ENCODE results near the gene FAM89A.
"Not testable (repeated sequence)": the region's sequence is repeated elsewhere in the genome, so short reads cannot be mapped to it uniquely, and the experiment has no call there.

The FAM89A gene

DNA sequence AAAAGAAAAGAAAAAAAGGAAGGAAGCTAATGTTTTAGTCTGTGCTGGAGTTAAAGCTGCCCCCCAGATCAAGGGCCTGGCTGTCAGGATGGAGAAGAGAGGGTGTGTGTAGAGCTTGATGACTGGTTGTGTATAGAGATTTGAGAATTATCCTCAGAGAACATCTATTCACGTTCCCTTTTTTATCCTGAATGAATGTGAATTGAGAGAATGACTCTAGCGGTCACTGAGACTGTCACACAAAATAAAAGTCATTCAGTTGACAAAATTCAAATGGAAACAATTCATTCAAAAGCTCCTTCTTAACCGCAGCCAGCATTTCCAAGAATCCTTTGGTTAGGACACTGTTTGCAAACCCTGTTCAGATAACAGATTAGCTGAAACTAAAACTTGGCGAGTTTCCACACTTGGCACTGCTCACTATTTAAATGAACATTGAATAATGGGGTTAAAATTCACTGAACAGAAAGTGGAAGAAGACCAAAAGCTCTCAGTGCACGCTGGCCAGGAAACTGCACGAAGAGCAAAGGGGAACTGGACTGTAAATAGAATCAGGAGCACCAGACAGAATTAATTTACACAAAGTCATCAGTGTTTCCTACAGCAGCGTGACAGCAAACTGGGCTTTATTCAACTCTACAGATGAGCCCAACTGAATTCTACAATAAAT lies 13.6 kb upstream of the FAM89A start:
- no peak for DNase-seq

DNA sequence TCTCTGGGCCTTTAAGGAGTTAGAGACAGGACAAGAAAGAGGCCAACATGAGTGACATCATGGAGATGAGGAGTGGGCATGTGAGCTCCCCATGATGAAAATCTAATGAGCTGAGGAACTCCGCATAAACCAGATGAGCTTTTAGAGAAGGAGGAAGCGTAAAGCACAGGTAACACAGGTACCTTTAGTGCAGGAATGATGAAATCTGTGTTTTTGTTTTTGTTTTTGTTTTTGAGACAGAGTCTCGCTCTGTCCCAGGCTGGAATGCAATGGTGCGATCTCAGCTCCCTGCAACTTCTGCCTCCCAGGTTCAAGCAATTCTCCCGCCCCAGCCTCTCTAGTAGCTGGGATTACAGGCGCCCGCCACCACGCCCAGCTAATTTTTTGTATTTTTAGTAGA lies 12.7 kb upstream of the FAM89A start:
- DNase-seq: no peak

DNA sequence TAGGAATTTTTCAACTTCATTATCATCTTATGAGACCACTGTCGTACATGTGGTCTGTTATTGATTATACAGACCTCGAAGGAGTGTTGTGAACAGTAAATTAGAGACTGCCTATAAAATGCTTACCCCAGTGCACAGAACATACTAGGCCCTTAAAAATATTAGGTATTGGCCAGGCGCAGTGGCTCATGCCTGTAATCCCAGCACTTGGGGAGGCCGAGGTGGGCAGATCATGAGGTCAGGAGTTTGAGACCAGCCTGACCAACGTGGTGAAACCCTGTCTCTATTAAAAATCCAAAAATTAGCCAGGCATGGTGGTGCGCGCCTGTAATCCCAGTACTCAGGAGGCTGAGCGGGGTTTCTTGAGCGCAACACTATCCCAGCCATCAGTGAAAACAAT lies 10.9 kb upstream of the FAM89A start:
- DNase-seq: not testable (repeated sequence)

DNA sequence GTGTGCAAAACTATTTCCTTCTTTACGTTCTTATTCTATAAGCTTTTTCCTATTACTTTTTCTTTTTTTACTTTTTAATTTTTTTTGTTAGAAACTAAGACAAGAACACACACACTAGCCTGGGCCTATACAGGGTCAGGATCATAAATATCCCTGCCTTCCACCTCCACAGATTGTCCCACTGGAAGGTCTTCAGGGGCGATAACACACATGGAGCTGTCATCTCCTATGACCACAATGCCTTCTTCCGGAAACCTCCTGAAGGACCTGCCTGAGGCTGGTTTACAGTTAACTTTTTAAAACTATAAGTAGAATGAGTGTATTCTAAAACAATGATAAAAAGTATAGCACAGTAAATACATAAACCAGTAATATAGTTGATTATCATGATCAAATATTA lies 10.3 kb upstream of the FAM89A start:
- DNase-seq: no peak

DNA sequence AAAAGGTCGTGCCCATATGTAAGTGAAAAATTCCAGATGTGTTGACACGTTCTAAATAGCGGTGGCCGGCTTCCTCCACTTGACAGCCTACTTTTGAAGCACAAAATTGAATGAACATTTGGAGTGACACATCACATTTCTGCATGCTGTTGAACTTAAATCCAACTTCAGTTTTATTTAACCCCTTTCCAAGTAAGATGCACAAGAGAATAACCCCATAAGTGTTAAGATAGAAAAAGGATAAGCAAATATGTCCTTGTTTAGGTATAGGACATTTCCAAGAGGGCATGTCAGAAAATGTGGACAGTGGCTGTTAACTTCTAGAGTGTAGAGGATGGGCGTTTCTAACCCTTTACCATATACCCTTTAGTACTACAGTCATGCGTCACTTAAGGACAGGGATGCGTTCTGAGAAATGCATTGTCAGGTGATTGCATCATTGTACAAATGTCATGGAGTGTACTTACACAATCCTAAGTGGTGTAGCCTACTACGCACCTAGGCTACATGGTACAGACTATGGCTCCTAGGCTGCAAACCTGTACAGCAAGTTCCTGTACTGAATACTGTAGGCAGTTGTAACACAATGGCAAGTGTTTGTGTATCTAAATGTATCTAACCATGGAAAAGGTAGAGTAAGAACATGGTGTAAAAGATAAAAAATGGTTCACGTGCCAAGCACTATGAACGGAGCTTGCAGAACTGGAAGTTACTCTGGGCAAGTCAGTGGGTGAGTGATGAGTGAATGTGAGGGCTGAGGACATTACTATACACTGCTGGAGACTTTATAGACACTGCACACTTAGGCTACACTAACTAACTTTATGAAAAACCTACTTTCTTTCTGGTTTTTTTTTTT lies 9.3 kb upstream of the FAM89A start:
- no peak for DNase-seq

DNA sequence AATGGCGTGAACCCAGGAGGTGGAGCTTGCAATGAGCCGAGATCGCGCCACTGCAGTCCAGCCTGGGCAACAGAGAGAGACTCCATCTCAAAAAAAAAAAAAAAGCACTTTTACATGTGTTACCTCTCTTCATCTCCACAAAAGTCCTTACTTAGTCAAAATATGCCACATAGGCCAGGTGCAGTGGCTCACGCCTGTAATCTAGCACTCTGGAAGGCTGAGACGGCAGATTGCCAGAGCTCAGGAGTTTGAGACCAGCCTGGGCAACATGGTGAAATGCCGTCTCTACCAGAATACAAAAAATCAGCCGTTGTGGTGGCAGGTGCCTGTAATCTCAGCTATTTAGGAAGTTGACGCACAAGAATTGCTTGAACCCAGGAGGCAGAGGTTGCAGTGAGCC lies 8.4 kb upstream of the FAM89A start:
- not testable (repeated sequence) for DNase-seq

DNA sequence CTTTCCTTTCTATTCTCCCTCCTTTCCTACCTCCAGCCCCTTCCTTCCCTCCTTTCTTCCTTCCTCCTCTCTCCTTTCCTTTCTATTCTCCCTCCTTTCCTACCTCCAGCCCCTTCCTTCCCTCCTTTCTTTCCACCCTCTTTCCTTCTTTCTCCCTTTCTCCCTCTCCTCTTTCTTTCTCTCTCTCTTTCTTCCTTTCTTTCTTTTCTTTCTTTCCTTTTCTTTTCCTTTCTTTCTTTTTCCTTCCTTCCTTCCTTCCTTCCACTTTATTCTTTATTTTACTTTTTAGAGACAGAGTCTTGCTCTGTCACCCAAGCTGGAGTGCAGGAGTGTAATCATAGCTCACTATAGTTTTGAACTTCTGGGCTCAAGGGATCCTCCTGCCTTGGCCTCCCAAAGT lies 7.5 kb upstream of the FAM89A start:
- not testable (repeated sequence) for DNase-seq

DNA sequence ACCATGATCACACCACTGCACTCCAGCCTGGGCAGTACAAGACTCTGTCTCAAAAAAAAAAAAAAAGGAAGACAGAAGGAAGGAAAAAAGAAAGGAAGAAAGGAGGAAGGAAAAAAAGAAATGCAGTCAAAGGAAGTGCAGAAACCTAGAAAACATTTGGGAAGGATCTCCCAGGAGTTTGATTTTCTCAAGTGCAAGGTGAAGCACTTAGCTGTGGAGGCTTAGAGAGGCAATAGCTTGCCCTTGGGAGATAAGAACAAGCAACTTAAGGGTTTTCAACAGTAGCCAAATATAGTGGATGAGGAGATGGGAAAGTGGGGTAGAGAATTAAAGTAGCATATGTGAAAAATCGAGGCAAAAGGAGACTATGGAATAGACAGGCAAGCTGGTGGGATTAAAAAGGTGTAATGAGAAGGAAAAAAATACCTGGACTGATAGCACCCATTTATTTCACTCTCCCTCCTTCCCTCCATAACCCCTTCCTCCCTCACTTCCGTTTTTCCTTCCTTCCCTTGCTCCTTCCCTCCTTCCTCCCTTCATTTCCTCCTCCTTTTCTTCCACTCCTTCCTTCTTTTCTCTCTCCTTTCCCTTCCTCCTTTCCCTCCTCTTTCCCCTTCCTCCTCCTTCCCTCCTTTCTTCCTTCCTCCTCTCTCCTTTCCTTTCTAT lies 6.8 kb upstream of the FAM89A start:
- no peak for DNase-seq

DNA sequence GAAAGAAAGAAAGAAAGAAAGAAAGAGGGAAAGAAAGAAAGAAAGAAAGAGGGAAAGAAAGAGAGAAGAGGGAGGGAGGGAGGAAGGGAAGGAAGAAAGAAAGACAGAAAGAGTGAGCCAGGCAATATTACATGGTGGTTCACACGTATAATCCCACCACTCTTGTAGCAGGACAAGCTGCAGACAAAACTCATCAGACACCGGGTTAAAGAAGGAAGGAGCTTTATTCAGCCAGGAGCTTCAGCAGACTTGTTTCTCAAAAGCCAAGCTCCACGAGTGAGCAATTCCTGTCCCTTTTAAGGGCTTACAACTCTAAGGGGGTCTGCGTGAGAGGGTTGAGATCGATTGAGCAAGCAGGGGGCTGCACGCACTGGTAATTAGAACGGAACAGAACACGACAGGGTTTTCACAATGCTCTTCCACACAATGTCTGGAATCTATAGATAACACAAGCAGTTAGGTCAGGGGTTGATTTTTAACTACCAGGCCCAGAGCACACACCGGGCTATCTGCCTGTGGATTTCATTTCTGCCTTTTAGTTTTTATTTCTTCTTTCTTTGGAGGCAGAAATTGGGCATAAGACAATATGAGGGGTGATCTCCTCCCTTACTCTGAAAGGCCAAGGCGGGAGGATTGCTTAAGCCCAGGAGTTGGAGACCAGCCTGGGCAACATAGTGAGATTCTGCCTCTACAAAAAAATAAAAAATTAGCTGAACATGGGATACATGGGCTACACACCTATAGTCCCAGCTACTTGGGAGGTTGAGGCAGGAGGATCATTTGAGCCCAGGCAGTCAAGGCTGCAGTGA lies 6.1 kb upstream of the FAM89A start:
- DNase-seq: not testable (repeated sequence)

DNA sequence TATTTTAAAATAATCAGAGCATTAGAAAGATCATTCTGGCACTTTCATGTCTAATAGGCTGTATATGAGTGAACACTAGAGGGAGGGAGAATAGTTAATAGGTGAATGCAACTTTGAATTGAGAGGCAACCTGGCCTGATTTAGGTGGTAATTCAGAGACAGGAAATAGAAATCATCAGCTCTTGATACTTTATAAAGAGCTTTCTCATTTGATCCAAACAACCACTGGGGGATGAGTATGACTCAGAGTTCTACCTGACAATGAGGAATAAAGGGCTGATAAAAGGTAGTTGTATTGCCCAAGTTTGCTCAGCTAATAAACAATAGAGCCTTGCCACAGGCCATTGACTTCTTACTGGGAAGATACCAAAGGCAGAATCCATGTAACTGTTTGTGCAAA lies 5.2 kb upstream of the FAM89A start:
- DNase-seq: no peak

DNA sequence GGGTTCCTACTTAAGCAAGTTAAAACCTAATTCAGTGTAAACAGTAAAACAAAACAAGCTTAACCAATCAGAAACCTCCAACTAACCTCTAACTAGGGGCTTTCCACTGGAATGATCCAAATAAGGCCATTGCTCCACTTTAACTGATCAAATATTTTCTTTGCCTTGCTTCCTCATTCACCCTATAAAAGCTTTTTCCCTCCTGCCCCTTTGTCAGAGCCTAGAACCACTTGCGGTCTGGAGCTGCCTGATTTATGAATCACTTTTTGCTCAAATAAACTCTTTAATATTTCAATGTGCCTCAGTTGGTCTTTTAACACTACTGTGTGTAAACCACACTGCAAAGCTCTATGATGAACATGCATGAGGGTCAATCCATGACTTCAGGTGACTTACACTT lies 4.5 kb upstream of the FAM89A start:
- no peak for DNase-seq

DNA sequence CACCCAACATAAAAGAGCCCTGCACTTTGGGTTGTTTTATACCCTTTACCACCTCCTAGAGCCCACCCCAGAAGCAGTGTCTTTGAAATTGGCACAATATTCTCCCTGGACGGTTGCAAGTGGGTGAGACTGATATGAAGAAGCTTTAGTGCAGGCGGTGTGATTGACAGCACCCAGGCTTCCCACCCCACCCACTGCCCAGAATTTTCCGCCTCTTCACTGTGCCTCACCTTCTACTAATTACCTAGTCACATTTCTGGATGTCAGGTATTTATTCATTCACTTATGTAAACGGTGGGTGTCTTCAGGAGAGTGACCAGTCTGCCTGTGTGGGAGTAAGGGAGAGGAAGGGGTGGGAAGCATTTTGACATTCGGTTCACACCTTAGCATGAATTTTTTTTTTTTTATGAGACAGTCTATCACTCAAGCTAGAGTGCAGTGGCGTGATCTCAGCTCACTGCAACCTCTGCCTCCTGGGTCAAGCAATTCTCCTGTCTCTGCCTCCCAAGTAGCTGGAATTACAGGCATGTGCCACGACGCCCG lies 1.7 kb upstream of the FAM89A start:
- DNase-seq: no peak

DNA sequence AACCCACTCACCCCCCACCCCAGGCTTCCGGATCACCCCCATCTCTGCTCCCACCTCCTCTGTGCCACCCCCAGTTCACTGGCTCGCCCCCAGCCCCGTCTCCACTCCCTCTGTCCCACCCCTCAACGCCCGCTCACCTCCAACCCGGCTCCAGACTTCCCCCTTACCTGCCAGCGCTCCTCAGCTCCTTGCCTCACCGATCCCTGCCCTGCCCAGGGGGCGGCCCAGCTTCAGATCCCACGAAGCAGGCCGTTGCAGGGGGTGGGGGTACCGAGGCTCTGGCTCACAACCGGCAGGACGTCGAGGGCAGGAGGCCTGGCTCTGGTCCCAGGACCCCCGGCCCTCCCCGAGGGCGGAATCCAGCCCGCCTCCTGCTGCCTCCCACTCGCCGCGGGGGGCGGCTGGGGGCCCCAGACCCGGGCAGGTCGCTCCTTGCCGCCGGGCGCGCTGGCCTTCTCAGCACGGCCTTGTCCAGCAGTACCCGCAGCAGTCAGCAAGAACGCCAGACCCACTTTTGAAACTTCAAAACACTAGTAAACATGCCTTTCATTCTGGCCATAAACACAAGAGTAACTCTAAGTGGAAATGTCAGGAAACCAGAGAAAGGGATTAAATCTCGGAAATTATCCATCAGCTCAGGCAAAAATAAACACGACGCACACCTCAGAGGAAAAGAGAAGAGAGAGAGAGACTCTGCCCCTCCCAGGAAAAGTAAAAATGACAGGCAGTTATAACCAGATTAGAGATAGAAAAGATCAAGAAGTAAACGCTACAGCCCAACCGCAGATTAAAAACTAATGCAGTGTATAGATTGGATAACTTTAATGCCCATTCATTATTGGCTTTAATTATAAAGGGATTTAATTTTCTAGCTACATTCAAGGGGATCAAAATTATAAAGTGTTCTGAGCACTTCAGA lies 1.0 kb upstream of the FAM89A start:
- no peak for DNase-seq

DNA sequence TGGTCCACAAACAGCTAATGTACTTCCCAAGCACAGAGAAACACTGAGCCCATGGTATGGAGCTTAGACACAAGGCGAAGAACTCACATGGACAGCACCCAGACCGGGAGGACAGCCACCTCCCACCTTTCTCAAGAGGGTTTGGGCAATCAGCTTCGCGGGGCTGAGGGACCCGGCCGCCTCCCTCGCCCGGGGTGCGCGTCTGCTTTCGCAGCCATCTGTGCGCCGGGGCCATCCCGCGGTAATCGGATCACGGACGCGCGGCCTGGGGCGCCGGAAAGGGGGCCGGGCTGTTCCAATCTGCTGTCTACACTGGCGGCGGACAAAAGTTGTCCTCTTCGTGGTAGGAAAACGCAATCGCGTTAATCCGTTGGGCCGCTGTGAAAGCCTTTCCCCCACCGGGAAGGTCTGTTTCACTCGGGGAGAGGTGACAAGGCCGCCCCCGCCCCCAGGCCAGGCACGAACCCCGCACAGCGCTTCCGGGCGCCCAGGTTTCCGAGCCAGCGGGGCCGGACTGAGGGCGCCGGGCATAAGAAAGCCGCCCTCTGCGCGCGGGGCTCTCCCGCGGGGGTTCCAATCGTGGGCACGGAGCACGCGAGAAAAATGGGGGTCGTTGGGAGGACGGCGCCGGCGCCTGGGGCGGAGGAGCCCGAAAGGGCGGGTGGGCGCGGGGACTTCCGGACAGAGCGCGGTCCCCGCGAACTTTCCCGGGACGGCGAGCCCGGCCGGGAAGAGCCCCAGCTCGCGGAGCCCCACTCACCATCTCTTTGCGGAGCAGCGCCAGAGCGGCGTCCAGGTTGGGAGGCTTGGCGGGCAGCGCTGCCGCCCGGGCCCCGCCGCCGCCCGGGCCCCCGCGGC lies 664 bp downstream of the FAM89A start:
- DNase-seq: no peak

DNA sequence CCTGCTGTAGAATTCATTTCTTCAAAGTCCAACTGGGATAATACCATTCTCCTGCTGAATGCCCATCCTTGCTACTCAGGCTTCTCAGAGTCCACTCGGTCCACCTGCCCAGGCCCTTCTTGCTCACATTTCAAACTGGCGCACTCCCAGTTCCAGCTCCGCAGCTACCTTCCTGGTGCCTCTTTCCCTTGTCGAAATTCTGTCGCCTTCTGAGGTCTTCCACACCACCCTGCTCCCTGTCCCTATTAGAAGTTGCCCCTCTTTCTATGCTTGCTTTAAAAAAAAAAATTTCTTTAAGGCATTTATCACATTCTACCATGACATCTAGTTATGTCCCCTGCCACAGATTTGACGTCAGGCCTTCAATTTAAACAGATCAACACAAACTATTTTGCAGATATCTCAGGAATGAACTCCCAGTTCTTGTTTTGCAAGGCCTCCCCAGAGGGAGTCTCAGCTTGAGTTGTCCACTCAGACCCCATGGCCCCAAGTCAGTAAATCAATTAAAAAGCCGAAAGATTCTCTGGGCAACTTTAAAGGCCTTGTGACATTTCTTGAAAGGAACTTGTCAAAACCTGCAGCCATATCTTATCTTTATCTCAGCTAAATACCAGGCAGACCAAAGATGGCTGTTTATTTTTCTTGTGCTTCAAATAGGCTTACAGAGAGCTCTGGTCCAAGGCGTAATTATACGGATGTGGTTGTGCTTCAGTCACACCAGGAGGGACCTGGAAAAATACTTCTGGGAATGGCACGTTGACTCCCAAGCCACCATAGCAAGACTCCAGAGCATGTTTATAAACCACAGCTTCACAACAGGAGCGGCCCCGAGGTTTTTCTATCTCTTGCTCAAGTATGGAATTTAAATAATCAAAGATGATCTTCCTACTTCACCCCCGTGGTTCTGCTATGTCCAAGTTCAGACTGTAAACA lies 2.2 kb downstream of the FAM89A start:
- no peak for DNase-seq

DNA sequence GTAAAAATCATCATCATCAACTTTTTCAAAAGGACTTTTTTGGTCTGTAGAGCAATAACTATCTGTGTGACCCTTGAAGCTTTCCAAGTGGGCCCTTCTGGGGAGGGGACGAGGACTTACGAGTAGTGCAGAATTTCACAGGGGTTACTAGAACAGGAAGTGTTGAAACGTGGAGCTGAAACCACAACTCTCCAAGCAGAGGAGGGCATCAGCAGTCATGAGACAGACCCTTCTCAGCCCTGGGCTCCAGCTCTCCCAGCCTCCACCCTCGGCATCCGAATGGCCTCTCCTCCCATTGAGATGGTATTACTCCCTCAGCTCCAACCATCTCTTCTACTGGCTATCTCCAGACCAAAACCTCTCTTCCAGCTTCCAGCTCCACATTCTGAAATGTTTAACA lies 3.6 kb downstream of the FAM89A start:
- no peak for DNase-seq

DNA sequence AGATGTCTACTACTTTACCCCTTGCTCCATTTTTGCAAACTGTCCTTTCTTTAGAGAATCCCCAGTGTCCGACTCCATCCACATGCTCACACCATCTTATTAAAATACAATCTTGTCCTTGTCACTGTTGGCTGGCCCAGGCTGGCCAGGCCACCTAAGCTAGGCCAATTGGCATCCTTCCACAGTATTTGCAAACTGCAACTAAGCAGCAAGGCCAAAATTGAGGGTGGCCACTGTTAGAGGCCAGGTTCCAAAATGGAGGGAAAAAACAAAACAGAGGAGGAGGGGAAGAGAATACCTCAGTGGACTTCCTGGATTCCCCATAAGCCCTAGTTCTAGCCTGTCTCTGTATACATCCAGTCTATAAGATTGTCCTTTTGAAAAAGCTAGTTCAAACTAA lies 4.3 kb downstream of the FAM89A start:
- no peak for DNase-seq

DNA sequence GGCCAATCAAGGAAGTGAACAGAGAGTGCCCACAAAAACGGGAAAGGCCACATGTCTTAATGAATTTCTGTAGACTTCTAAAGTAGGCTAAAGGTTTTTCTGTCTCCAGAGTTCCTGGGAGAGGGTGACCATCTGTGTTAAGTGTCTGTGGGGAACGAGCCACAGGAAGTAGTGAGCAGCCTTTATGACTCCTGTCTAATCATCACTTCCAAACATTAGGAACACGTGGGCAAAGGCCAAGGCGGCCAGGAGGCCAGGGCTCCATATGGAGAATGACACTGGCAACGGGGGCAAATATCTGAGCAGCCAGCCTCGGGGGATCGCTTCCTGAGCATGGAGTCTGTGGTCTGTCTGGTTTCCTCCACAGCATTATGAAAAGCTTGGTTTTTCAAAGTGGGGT lies 7.1 kb downstream of the FAM89A start:
- DNase-seq: no peak

DNA sequence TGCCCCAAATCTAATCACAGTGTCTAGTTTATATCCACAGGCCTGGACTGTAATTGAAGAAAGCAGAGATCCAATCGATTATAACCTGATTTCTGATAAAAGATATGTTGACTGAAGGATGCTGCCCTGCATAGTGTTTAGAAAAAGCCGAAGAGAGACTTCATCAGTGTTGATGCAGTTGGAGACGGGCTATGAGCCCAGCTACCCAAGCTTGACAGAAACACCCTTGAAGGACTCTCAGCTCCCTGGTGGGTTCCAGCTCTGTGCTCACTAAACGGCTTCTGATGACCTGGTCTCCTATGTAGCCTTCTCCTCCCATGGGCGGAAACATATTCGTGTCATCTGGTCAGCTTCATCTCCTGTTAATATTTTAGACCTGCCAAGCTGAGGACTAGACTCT lies 10.2 kb downstream of the FAM89A start:
- no peak for DNase-seq

DNA sequence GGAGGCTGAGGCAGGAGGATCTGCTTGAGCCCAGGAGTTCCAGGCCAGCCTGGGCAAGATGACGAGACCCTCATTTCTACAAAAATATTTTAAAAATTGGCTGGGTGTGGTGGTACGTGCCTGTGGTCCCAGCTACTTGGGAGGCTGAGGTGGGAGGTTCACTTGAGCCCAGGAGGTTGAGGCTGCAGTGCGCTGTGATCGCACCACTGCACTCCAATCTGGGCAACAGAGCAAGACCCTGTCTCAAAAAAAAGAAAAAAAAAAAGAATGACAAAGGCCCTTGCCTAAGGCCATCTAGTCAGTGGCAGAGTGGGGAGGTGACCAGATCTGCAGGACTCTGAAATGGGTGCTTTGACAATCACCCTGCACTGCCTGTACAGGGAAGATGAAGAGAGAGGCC lies 10.8 kb downstream of the FAM89A start:
- DNase-seq: not testable (repeated sequence)
